ENCODE measurements around the gene SELP.
A peak's percentile ranks its signal among the peaks of the same experiment; 100 is the strongest.

SELP gene

GRCh38 chr1:169572187-169572586 lies 57.7 kb downstream of the SELP start:
- no peak for DNase-seq

GRCh38 chr1:169571450-169571849 lies 58.5 kb downstream of the SELP start:
- no peak for DNase-seq

- DNase-seq = no peak
Observed at GRCh38 chr1:169570172-169570574, 59.8 kb downstream of the SELP start.

- no peak for DNase-seq
Observed at GRCh38 chr1:169568497-169568896, 61.4 kb downstream of the SELP start.

GRCh38 chr1:169565335-169566271 lies 64.3 kb downstream of the SELP start:
- DNase-seq = no peak

- no peak for DNase-seq
Observed at GRCh38 chr1:169563650-169564049, 66.3 kb downstream of the SELP start.

- DNase-seq = no peak
Observed at GRCh38 chr1:169563019-169563615, 66.8 kb downstream of the SELP start.

GRCh38 chr1:169561692-169562091 lies 68.2 kb downstream of the SELP start:
- no peak for DNase-seq

GRCh38 chr1:169557131-169557530 lies 72.8 kb downstream of the SELP start:
- no peak for DNase-seq

- DNase-seq = peak; percentile 3
Observed at GRCh38 chr1:169550294-169550693, 79.6 kb downstream of the SELP start.

- no peak for DNase-seq
Observed at GRCh38 chr1:169548282-169548681, 81.6 kb downstream of the SELP start.

- peak; percentile 52 for DNase-seq
Observed at GRCh38 chr1:169546087-169546995, 83.6 kb downstream of the SELP start.

GRCh38 chr1:169545472-169545871 lies 84.5 kb downstream of the SELP start:
- no peak for DNase-seq

GRCh38 chr1:169538998-169539871 lies 90.7 kb downstream of the SELP start:
- DNase-seq = no peak
